A549 (cell line): ENCODE data around the gene TET2. TPM values are rescaled to one million over a fixed set of nuclear protein-coding genes. Genes with fewer than 3 reads are reported as not detected.

Experiments
- ATAC-seq, 2 experiments: fragments of 200-7000 bp in 1 of 2; fragments of >200 bp in 1 of 2; cut with Nextera tagmentation in 1 of 2; cut with Tn5 transposase in 1 of 2; 3 replicates each; pipeline versions ENCODE4 v1.8.0 to v1.9.1; 2018 to 2020; ENCODE audit warnings: mild to moderate bottlenecking in 1 of 2, moderate library complexity in 1 of 2
- CTCF ChIA-PET: fragments of 300-600 bp; sonication (Branson Sonifier 250); formaldehyde crosslinking; extraction: SDS; loops from one replicate; lab custom pipeline; 2021; ENCODE audit warnings: antibody characterized with exemption, inconsistent platforms; lab: Yijun Ruan, JAX
- POLR2A ChIA-PET: fragments of 350-600 bp; formaldehyde crosslinking; extraction: SDS; loops from one replicate; lab custom pipeline; 2021; ENCODE audit warnings: antibody characterized with exemption, inconsistent platforms; lab: Yijun Ruan, JAX
- DNase-seq, 2 experiments: peaks; one replicate each; pipeline versions ENCODE4 v3.0.0 to v3.0.0-alpha.2; 2011 to 2016; ENCODE audit warnings: low read depth in 1 of 2, low spot score in 1 of 2
- FAIRE-seq: peaks from 2 replicates; lab custom pipeline; 2011; peaks lifted over from hg19 to GRCh38; lab: Jason Lieb, UNC
- H3K27ac ChIP-seq, 2 experiments: fragments of >200 bp; sonication (Bioruptor Twin); formaldehyde crosslinking; 3 replicates each; pipeline ENCODE4 v1.5.1; 2016 to 2017
- H3K4me1 ChIP-seq: fragments of >200 bp; sonication (Bioruptor Twin); formaldehyde crosslinking; 3 replicates; pipeline ENCODE4 v1.6.1; 2016
- H3K4me2 ChIP-seq: fragments of >200 bp; sonication (Bioruptor Twin); formaldehyde crosslinking; 3 replicates; pipeline ENCODE4 v1.6.1; 2016
- H3K4me3 ChIP-seq: fragments of >200 bp; sonication (Bioruptor Twin); formaldehyde crosslinking; 3 replicates; pipeline ENCODE4 v1.5.1; 2016
- H3K9me3 ChIP-seq: fragments of >200 bp; sonication (Bioruptor Twin); formaldehyde crosslinking; 3 replicates; pipeline ENCODE4 v1.6.1; 2016
- CEBPB ChIP-seq, 2 experiments: fragments of >200 bp in 1 of 2; sonication (Bioruptor Twin) in 1 of 2; formaldehyde crosslinking in 1 of 2; IDR thresholded peaks; 2 replicates each; pipeline ENCODE4 v1.6.1; 2012 to 2016
- CHD2 ChIP-seq: fragments of 150-350 bp; IDR thresholded peaks from 2 replicates; pipeline ENCODE4 v1.6.1; 2014; ENCODE audit warnings: low read length; ENCODE audit not compliant: partially characterized antibody
- CHD4 ChIP-seq: fragments of 200-600 bp; sonication (generic); IDR thresholded peaks from 2 replicates; pipeline ENCODE4 v1.6.1; 2016; ENCODE audit warnings: antibody characterized with exemption, mild to moderate bottlenecking, borderline replicate concordance
- ESRRA ChIP-seq: fragments of 150-350 bp; IDR thresholded peaks from 2 replicates; pipeline ENCODE4 v1.6.1; 2014; ENCODE audit warnings: mild to moderate bottlenecking, low read length, borderline replicate concordance
- FOSL2 ChIP-seq, 2 experiments: fragments of 450-650 bp in 1 of 2; fragments of >200 bp in 1 of 2; sonication (Bioruptor Twin) in 1 of 2; formaldehyde crosslinking; IDR thresholded peaks; 2 replicates each; pipeline versions ENCODE4 v1.5.0 to v1.6.1; 2016 to 2020; ENCODE audit warnings: mild to moderate bottlenecking in 1 of 2, moderate library complexity in 1 of 2
- FOXS1 ChIP-seq: fragments of 250-450 bp; sonication (Bioruptor Pico); IDR thresholded peaks from 2 replicates; pipeline ENCODE4 v1.5.0; 2020; ENCODE audit warnings: mild to moderate bottlenecking, moderate library complexity
- GATA3 ChIP-seq: IDR thresholded peaks from 2 replicates; pipeline ENCODE4 v1.6.1; 2012; ENCODE audit warnings: borderline replicate concordance
- HOXB13 ChIP-seq: fragments of 250-450 bp; sonication (Bioruptor Pico); IDR thresholded peaks from 2 replicates; pipeline ENCODE4 v1.5.0; 2020; ENCODE audit warnings: low read depth, mild to moderate bottlenecking, moderate library complexity
- JUNB ChIP-seq: fragments of >200 bp; sonication (Bioruptor Twin); formaldehyde crosslinking; IDR thresholded peaks from 2 replicates; pipeline ENCODE4 v1.6.1; 2016
- KDM1A ChIP-seq: fragments of 200-600 bp; sonication (generic); IDR thresholded peaks from 2 replicates; pipeline ENCODE4 v1.6.1; 2016; ENCODE audit warnings: low read depth, mild to moderate bottlenecking
- MAFK ChIP-seq: fragments of 450-650 bp; IDR thresholded peaks from 2 replicates; pipeline ENCODE4 v1.6.1; 2014; ENCODE audit not compliant: partially characterized antibody
- MAZ ChIP-seq: fragments of 150-350 bp; IDR thresholded peaks from 2 replicates; pipeline ENCODE4 v1.6.1; 2014; ENCODE audit warnings: antibody characterized with exemption, low read depth, low read length, borderline replicate concordance
- POLR2A ChIP-seq: IDR thresholded peaks from 2 replicates; pipeline ENCODE4 v1.6.1; 2012; ENCODE audit warnings: mild to moderate bottlenecking, low read length
- RAD21 ChIP-seq, 2 experiments: fragments of >200 bp in 1 of 2; sonication (Bioruptor Twin) in 1 of 2; formaldehyde crosslinking in 1 of 2; IDR thresholded peaks in 1 of 2; conservative IDR thresholded peaks in 1 of 2; 2 replicates in 1 of 2; 3 replicates in 1 of 2; pipeline ENCODE4 v1.6.1; 2012 to 2018; ENCODE audit warnings: inconsistent platforms in 1 of 2
- TFCP2L1 ChIP-seq: fragments of 250-450 bp; sonication (Bioruptor Pico); IDR thresholded peaks from 2 replicates; pipeline ENCODE4 v1.5.0; 2021; ENCODE audit warnings: mild to moderate bottlenecking
- WGBS: methylation state at CpG from one replicate; pipeline ENCODE4 v1.1.6; 2017; ENCODE audit errors: missing lambda C conversion rate; 5-methylcytosine and 5-hydroxymethylcytosine counted together
- polyA plus RNA-seq, 4 experiments: library from polyadenylated mRNA; depleted of rRNA in 3 of 4; stranded (reverse); fragments of >200 nt; fragmentation: RNase III in 1 of 4; extraction: RNeasy Plus Mini Kit Qiagen cat#74134 plus additional on column Dnase treatment in 1 of 4; gene quantifications; 2 replicates in 3 of 4; 3 replicates in 1 of 4; pipeline ENCODE4 v1.2.3, GENCODE V29; 2011 to 2017
- TF ChIP-seq, protein P1 (sequence below): IDR thresholded peaks from 2 replicates; pipeline ENCODE4 v1.6.1; 2012; ENCODE audit warnings: low read depth, borderline replicate concordance
- TF ChIP-seq, protein P2 (sequence below): fragments of >200 bp; sonication (Bioruptor Twin); formaldehyde crosslinking; IDR thresholded peaks from 3 replicates; pipeline ENCODE4 v1.5.1; 2016
- TF ChIP-seq, protein P3 (sequence below): fragments of 450-650 bp; IDR thresholded peaks from 2 replicates; pipeline ENCODE4 v1.6.1; 2014; ENCODE audit warnings: antibody characterized with exemption

Gene TET2
- polyA plus RNA-seq, 2 of the 4 experiments (the other 2 are of a cell fraction): 2.2 to 6.6 TPM

DNA sequence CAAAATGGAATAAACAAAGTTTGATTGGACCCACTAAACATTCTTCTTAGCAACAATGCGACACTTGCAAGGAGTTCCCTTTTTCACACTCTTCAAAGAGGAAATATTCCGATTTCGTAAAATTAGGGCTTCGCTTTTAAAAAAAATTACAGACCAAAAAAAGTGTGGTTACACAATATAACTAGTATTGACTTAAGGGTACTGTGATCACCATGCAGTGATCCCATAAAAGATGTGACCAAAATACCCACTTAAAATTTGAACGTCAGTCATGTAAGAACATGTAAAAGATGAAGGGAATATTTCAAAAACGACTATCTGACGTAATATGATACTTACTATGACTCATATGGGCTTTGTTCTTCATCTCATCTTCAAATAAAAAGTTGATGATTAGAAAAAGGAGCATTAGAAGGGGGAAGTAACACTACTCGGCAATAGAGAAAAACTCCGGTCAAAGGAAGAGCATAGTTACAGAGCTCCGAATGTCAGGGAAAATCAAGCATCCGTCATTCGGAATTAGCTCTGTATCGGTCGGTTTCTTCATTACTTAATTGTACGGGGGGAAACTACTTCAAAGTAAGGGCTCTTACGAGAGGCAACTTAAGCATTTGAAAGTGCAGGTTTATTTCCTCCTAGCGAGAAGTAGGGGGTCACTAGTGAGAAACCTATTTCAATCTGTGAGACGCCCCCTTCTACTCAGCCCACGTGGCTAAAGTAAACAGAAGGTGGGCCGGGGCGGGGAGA lies 1.3 kb upstream of the TET2 start:
- no peak for FAIRE-seq
- 57% methylated on average over 21 of the region's 21 CpGs for WGBS
- H3K4me1 ChIP-seq: peaks cover 21% of the 10 kb centered on the region
- no peak for TF ChIP-seq CHD4
- TF ChIP-seq FOSL2 (IDR thresholded peaks at IDR 0.05): no peak
- peak; percentile 65 for TF ChIP-seq FOSL2 (CRISPR knock-in tag; IDR thresholded peaks at IDR 0.05)
- ChIA-PET POLR2A (no interaction called here), CTCF (interaction anchor here (1.2 kb wide), 1 partner anchor 328 kb away, joined by 3 read pairs; the partner anchor contains the start of gene PPA2)
- peak overlapping the region; percentile 68 for H3K4me3 ChIP-seq
- peak overlapping the region; percentile 84 for H3K4me2 ChIP-seq
- 0 out of 6 replicates have a peak, but pooled peaks of 1 of the 2 experiments have one; percentile 2 for ATAC-seq
- peak overlapping the region; percentile 92 to 96; a peak in 5 of 6 replicates for H3K27ac ChIP-seq
- H3K9me3 ChIP-seq: no peaks in the 10 kb centered on the region
- DNase-seq: no peak

DNA sequence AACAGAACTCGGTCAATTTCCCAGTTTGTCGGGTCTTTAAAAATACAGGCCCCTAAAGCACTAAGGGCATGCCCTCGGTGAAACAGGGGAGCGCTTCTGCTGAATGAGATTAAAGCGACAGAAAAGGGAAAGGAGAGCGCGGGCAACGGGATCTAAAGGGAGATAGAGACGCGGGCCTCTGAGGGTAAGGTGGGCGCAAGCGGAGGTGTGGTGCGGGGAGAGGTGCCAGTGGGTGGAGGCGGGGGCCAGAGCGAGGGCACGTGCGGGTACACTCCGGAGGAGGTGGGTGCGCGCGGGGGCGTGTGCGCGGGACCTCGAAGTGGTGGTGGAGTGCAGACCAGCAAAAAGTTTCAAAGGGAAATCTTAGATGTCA lies 787 bp upstream of the TET2 start:
- Histone ChIP-seq H3K4me3 (peak overlapping the region; percentile 68), H3K27ac (peak overlapping the region; percentile 92 to 96), H3K4me2 (peak overlapping the region; percentile 84), H3K9me3 (no peaks in the 10 kb centered on the region), H3K4me1 (peaks cover 21% of the 10 kb centered on the region)
- ChIA-PET CTCF (interaction anchor here (1.6 kb wide), 1 partner anchor 328 kb away, joined by 10 read pairs; the partner anchor contains the start of gene PPA2), POLR2A (interaction anchor here (1.0 to 1.8 kb wide), 2 partner anchors 326 to 328 kb away, joined by 4 to 9 read pairs; partner anchors contain the start of gene PPA2)
- no peak for DNase-seq
- FAIRE-seq: no peak
- WGBS: 5% methylated on average over 24 of the region's 25 CpGs
- ATAC-seq: peak; percentile 53 to 55; a peak in 4 of 6 replicates
- TF ChIP-seq, protein P1, sequence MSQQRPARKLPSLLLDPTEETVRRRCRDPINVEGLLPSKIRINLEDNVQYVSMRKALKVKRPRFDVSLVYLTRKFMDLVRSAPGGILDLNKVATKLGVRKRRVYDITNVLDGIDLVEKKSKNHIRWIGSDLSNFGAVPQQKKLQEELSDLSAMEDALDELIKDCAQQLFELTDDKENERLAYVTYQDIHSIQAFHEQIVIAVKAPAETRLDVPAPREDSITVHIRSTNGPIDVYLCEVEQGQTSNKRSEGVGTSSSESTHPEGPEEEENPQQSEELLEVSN: 0 out of 2 replicates have a peak, but pooled peaks have one; percentile 20
- no peak for TF ChIP-seq CEBPB (IDR thresholded peaks at IDR 0.05)

DNA sequence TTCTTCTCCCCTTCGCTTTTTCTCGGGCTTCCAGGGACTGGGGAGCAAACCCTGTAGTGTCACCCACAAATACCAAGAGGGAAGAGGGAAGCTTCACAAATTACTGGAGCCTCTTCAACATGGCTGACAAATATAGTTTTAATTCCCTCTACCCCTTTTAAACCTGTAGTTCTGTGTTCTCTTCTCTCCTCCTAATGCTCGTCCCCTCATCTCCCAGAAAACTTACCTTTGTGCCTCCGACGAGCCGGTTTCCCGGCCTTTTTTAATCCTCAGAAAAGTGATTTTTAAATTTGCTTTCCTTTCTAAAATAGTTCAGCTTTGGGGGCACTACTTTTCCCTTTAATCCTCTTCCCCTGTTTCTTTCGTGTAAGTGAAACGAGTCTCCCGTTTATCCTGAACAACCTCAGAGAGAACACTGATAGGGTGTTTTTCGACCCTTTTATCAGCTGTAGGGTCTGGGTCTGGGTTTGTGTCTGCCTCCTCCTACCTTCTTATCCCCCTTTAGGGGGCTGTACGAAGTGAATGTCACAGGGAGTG lies 408 bp downstream of the TET2 start:
- Histone ChIP-seq H3K4me2 (peak overlapping the region; percentile 84), H3K4me1 (peaks cover 21% of the 10 kb centered on the region), H3K4me3 (peak overlapping the region; percentile 68), H3K27ac (peak overlapping the region; percentile 92 to 96), H3K9me3 (no peaks in the 10 kb centered on the region)
- CTCF ChIA-PET: interaction anchor here (0.6 to 1.6 kb wide), 3 partner anchors 190 to 327 kb away, joined by 3 to 10 read pairs (median 3); partner anchors contain the start of gene PPA2
- DNase-seq: no peak
- POLR2A ChIA-PET: interaction anchor here (1.0 to 1.8 kb wide), 2 partner anchors 325 to 326 kb away, joined by 4 to 9 read pairs; partner anchors contain the start of gene PPA2
- no peak for TF ChIP-seq MAFK
- TF ChIP-seq CHD2: no peak
- no peak for TF ChIP-seq HOXB13 (CRISPR knock-in tag)
- TF ChIP-seq KDM1A: no peak
- no peak for TF ChIP-seq CEBPB (IDR thresholded peaks at IDR 0.05)
- TF ChIP-seq, protein P2, sequence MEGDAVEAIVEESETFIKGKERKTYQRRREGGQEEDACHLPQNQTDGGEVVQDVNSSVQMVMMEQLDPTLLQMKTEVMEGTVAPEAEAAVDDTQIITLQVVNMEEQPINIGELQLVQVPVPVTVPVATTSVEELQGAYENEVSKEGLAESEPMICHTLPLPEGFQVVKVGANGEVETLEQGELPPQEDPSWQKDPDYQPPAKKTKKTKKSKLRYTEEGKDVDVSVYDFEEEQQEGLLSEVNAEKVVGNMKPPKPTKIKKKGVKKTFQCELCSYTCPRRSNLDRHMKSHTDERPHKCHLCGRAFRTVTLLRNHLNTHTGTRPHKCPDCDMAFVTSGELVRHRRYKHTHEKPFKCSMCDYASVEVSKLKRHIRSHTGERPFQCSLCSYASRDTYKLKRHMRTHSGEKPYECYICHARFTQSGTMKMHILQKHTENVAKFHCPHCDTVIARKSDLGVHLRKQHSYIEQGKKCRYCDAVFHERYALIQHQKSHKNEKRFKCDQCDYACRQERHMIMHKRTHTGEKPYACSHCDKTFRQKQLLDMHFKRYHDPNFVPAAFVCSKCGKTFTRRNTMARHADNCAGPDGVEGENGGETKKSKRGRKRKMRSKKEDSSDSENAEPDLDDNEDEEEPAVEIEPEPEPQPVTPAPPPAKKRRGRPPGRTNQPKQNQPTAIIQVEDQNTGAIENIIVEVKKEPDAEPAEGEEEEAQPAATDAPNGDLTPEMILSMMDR: no peak
- TF ChIP-seq JUNB: no peak
- no peak for TF ChIP-seq GATA3
- TF ChIP-seq, protein P3, sequence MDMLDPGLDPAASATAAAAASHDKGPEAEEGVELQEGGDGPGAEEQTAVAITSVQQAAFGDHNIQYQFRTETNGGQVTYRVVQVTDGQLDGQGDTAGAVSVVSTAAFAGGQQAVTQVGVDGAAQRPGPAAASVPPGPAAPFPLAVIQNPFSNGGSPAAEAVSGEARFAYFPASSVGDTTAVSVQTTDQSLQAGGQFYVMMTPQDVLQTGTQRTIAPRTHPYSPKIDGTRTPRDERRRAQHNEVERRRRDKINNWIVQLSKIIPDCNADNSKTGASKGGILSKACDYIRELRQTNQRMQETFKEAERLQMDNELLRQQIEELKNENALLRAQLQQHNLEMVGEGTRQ: no peak
- TF ChIP-seq FOXS1 (CRISPR knock-in tag): no peak
- TF ChIP-seq MAZ: no peak
- TF ChIP-seq RAD21 (conservative IDR thresholded peaks at IDR 0.05 in 1 of 2, IDR thresholded peaks at IDR 0.05 in 1 of 2): no peak
- TF ChIP-seq TFCP2L1 (CRISPR knock-in tag): no peak
- no peak for TF ChIP-seq ESRRA
- TF ChIP-seq POLR2A: no peak
- FAIRE-seq: no peak
- 1% methylated on average over 12 of the region's 12 CpGs for WGBS
- ATAC-seq: peak; percentile 45
